H1 (cell line): ENCODE measurements around the gene NPSR1. TPM values are rescaled to one million over a fixed set of nuclear protein-coding genes. Genes with fewer than 3 reads are reported as not detected.

Source experiments
- CTCF ChIA-PET: fragments of 300-600 bp; sonication (Branson Sonifier 250); formaldehyde crosslinking; loops from one replicate; lab custom pipeline; 2021; ENCODE audit not compliant: partially characterized antibody; lab: Charles Lee
- POLR2A ChIA-PET: fragments of 300-600 bp; sonication (Branson Sonifier 250); formaldehyde crosslinking; loops from one replicate; lab custom pipeline; 2021; ENCODE audit warnings: inconsistent platforms; ENCODE audit not compliant: partially characterized antibody; lab: Charles Lee
- DNase-seq, 2 experiments: peaks; one replicate each; pipeline versions ENCODE4 v3.0.0 to v3.0.0-alpha.2; 2010 to 2022; ENCODE audit warnings: low spot score in 2 of 2, low read depth in 1 of 2, mixed read lengths in 1 of 2
- FAIRE-seq: peaks from 2 replicates; lab custom pipeline; 2011; peaks lifted over from hg19 to GRCh38; lab: Jason Lieb, UNC
- H2AFZ ChIP-seq: 2 replicates; pipeline ENCODE4 v1.8.1; 2012; ENCODE audit warnings: low read length, inconsistent platforms
- H2AK5ac ChIP-seq: 2 replicates; pipeline ENCODE4 v1.6.1; 2013; ENCODE audit warnings: low read depth, low read length
- H2BK120ac ChIP-seq: replicated peaks from 2 replicates; pipeline ENCODE3; 2013; ENCODE audit warnings: low read depth, low read length, inconsistent platforms
- H2BK12ac ChIP-seq: 2 replicates; pipeline ENCODE4 v1.6.1; 2013; ENCODE audit warnings: low read depth, low read length
- H2BK15ac ChIP-seq: 2 replicates; pipeline ENCODE4 v1.6.1; 2013; ENCODE audit warnings: low read length
- H2BK20ac ChIP-seq: 2 replicates; pipeline ENCODE4 v1.6.1; 2013; ENCODE audit warnings: low read length
- H2BK5ac ChIP-seq: 2 replicates; pipeline ENCODE4 v1.6.1; 2013; ENCODE audit warnings: low read depth, low read length
- H3K14ac ChIP-seq: 2 replicates; pipeline ENCODE4 v1.6.1; 2013; ENCODE audit warnings: inconsistent platforms; ENCODE audit not compliant: insufficient read length
- H3K18ac ChIP-seq: 2 replicates; pipeline ENCODE4 v1.6.1; 2013; ENCODE audit warnings: low read length; ENCODE audit errors: extremely low read depth
- H3K23ac ChIP-seq: 2 replicates; pipeline ENCODE4 v1.6.1; 2013; ENCODE audit warnings: inconsistent platforms; ENCODE audit not compliant: insufficient read length
- H3K23me2 ChIP-seq: 2 replicates; pipeline ENCODE4 v1.6.1; 2013; ENCODE audit warnings: low read depth, low read length
- H3K27ac ChIP-seq: 2 replicates; pipeline ENCODE4 v1.6.1; 2011; ENCODE audit warnings: low read depth, low read length, inconsistent platforms
- H3K27me3 ChIP-seq, 4 experiments: replicated peaks in 1 of 4; 1 replicate in 1 of 4; 2 replicates in 3 of 4; pipeline versions ENCODE4 v1.6.1 to v1.8.1; 2011 to 2013; ENCODE audit warnings: low read length in 3 of 4, mild to moderate bottlenecking in 3 of 4, inconsistent platforms in 2 of 4, mixed read lengths in 2 of 4, moderate library complexity in 1 of 4; ENCODE audit not compliant: control insufficient read depth in 3 of 4, insufficient read depth in 3 of 4; ENCODE audit errors: extremely low read depth in 1 of 4
- H3K36me3 ChIP-seq, 4 experiments: 2 replicates each; pipeline versions ENCODE4 v1.6.1 to v1.8.1; 2011 to 2013; ENCODE audit warnings: mild to moderate bottlenecking in 4 of 4, low read length in 3 of 4, moderate library complexity in 2 of 4, control low read depth in 1 of 4, inconsistent platforms in 1 of 4; ENCODE audit not compliant: insufficient read depth in 4 of 4, control insufficient read depth in 2 of 4
- H3K4ac ChIP-seq: replicated peaks from 2 replicates; pipeline ENCODE3; 2013; ENCODE audit warnings: low read length, low read depth, mixed read lengths, inconsistent platforms; ENCODE audit not compliant: insufficient read length
- H3K4me1 ChIP-seq, 4 experiments: replicated peaks in 1 of 4; 1 replicate in 1 of 4; 2 replicates in 3 of 4; pipeline versions ENCODE4 v1.6.1 to v1.8.1; 2011 to 2013; ENCODE audit warnings: low read length in 3 of 4, inconsistent platforms in 2 of 4, mixed read lengths in 1 of 4; ENCODE audit not compliant: insufficient read depth in 4 of 4, control insufficient read depth in 3 of 4
- H3K4me2 ChIP-seq, 2 experiments: 2 replicates each; pipeline versions ENCODE4 v1.6.1 to v1.8.1; 2011 to 2013; ENCODE audit warnings: low read depth in 2 of 2, low read length in 2 of 2, control low read depth in 1 of 2, inconsistent platforms in 1 of 2, mild to moderate bottlenecking in 1 of 2; ENCODE audit not compliant: insufficient read depth in 1 of 2
- H3K4me3 ChIP-seq, 4 experiments: fragments of 200-600, 300-600 bp in 1 of 4; sonication (generic), shearing (Covaris generic), sonication (Bioruptor Twin) in 1 of 4; 2 replicates each; pipeline versions ENCODE4 v1.5.1 to v1.8.1; 2011 to 2016; ENCODE audit warnings: low read length in 4 of 4, low read depth in 3 of 4, control low read depth in 2 of 4, inconsistent platforms in 2 of 4, mild to moderate bottlenecking in 2 of 4, mixed read lengths in 1 of 4, moderate library complexity in 1 of 4; ENCODE audit not compliant: insufficient read depth in 2 of 4; ENCODE audit errors: extremely low read depth in 1 of 4
- H3K56ac ChIP-seq: replicated peaks from 2 replicates; pipeline ENCODE3; 2013; ENCODE audit warnings: low read depth, mild to moderate bottlenecking, mixed read lengths, low read length, inconsistent platforms; ENCODE audit not compliant: insufficient read length
- H3K79me1 ChIP-seq: 2 replicates; pipeline ENCODE4 v1.6.1; 2013; ENCODE audit warnings: low read depth, low read length, control low read depth
- H3K79me2 ChIP-seq, 2 experiments: 2 replicates each; pipeline versions ENCODE4 v1.6.1 to v1.8.1; 2012 to 2013; ENCODE audit warnings: low read length in 2 of 2, mild to moderate bottlenecking in 2 of 2, inconsistent platforms in 1 of 2; ENCODE audit not compliant: insufficient read depth in 2 of 2, control insufficient read depth in 1 of 2
- H3K9ac ChIP-seq, 4 experiments: replicated peaks in 1 of 4; 1 replicate in 1 of 4; 2 replicates in 3 of 4; pipeline versions ENCODE4 v1.6.1 to v1.8.1; 2011 to 2013; ENCODE audit warnings: low read depth in 3 of 4, low read length in 3 of 4, control low read depth in 2 of 4, mild to moderate bottlenecking in 2 of 4, moderate library complexity in 2 of 4, inconsistent platforms in 1 of 4; ENCODE audit errors: extremely low read depth in 1 of 4
- H3K9me3 ChIP-seq, 2 experiments: 2 replicates each; pipeline versions ENCODE4 v1.6.1 to v1.8.1; 2012 to 2013; ENCODE audit warnings: mild to moderate bottlenecking in 2 of 2, moderate library complexity in 2 of 2, control low read depth in 1 of 2, inconsistent platforms in 1 of 2, low read depth in 1 of 2, low read length in 1 of 2, mixed read lengths in 1 of 2; ENCODE audit not compliant: insufficient read depth in 2 of 2
- H4K20me1 ChIP-seq, 2 experiments: replicated peaks in 1 of 2; 2 replicates each; pipeline versions ENCODE3 to v1.8.1; 2011 to 2013; ENCODE audit warnings: inconsistent platforms in 2 of 2, low read length in 2 of 2, mild to moderate bottlenecking in 1 of 2; ENCODE audit not compliant: insufficient read depth in 2 of 2, control insufficient read depth in 1 of 2
- H4K5ac ChIP-seq: 2 replicates; pipeline ENCODE4 v1.6.1; 2013; ENCODE audit warnings: low read length, low read depth, mixed read lengths, inconsistent platforms; ENCODE audit not compliant: insufficient read length
- H4K8ac ChIP-seq: 2 replicates; pipeline ENCODE4 v1.8.0; 2013; ENCODE audit warnings: mild to moderate bottlenecking, moderate library complexity, low read length, inconsistent platforms; ENCODE audit not compliant: insufficient read depth; ENCODE audit errors: extremely low read depth
- H4K91ac ChIP-seq: replicated peaks from 2 replicates; pipeline ENCODE3; 2013; ENCODE audit warnings: low read length, mixed read lengths, inconsistent platforms; ENCODE audit not compliant: insufficient read length
- BACH1 ChIP-seq: IDR thresholded peaks from 2 replicates; pipeline ENCODE4 v1.6.1; 2012; ENCODE audit warnings: low read length, improper control_type of control experiment
- CHD1 ChIP-seq: IDR thresholded peaks from 2 replicates; pipeline ENCODE4 v1.6.1; 2012; ENCODE audit warnings: low read depth, low read length, improper control_type of control experiment
- CREB1 ChIP-seq: IDR thresholded peaks from 2 replicates; pipeline ENCODE4 v1.6.1; 2012; ENCODE audit warnings: inconsistent platforms
- CTBP2 ChIP-seq: IDR thresholded peaks from 2 replicates; pipeline ENCODE4 v1.7.0; 2011; ENCODE audit warnings: borderline replicate concordance, mild to moderate bottlenecking, moderate library complexity, mixed read lengths, low read length; ENCODE audit not compliant: insufficient read depth, insufficient read length
- FOSL1 ChIP-seq: IDR thresholded peaks from 2 replicates; pipeline ENCODE4 v1.6.1; 2011; ENCODE audit warnings: mild to moderate bottlenecking, low read depth, low read length, moderate library complexity; ENCODE audit not compliant: insufficient read depth
- HDAC6 ChIP-seq: IDR thresholded peaks from one replicate; pipeline ENCODE4 v1.7.1; 2012; ENCODE audit warnings: low read depth, mild to moderate bottlenecking, inconsistent platforms, low read length, moderate library complexity
- PHF8 ChIP-seq: fragments of 200-600 bp; sonication (generic); conservative IDR thresholded peaks from 2 replicates; pipeline ENCODE4 v1.7.1; 2012; ENCODE audit warnings: low read depth, mild to moderate bottlenecking, inconsistent platforms, low read length, moderate library complexity
- RAD21 ChIP-seq, 2 experiments: IDR thresholded peaks in 1 of 2; conservative IDR thresholded peaks in 1 of 2; 2 replicates each; pipeline ENCODE4 v1.6.1; 2011; ENCODE audit warnings: low read depth in 2 of 2, low read length in 2 of 2, improper control_type of control experiment in 1 of 2, inconsistent platforms in 1 of 2, mild to moderate bottlenecking in 1 of 2, moderate library complexity in 1 of 2
- RBBP5 ChIP-seq: IDR thresholded peaks from 2 replicates; pipeline ENCODE4 v1.7.1; 2012; ENCODE audit warnings: low read depth, mild to moderate bottlenecking, inconsistent platforms, low read length, moderate library complexity, borderline replicate concordance
- SIRT6 ChIP-seq: IDR thresholded peaks from one replicate; pipeline ENCODE4 v1.7.1; 2012; ENCODE audit warnings: low read length, inconsistent platforms
- SIX5 ChIP-seq: IDR thresholded peaks from 2 replicates; pipeline ENCODE4 v1.6.1; 2011; ENCODE audit warnings: mild to moderate bottlenecking, low read depth, low read length
- SRF ChIP-seq: IDR thresholded peaks from 2 replicates; pipeline ENCODE4 v1.6.1; 2011; ENCODE audit warnings: mild to moderate bottlenecking, low read depth, low read length, moderate library complexity
- TAF7 ChIP-seq: optimal IDR thresholded peaks from 2 replicates; pipeline ENCODE3; 2011; ENCODE audit warnings: low read depth, mild to moderate bottlenecking, inconsistent platforms, low read length, moderate library complexity, borderline replicate concordance
- WGBS, 2 experiments: shearing (Covaris generic) in 1 of 2; methylation state at CpG; one replicate each; pipeline versions ENCODE4 v1.1.6 to v1.1.7; 2013 to 2015; ENCODE audit warnings: low lambda C conversion rate in 2 of 2, mixed read lengths in 2 of 2, inconsistent platforms in 1 of 2, low coverage in 1 of 2, missing lambda C conversion rate in 1 of 2; ENCODE audit not compliant: insufficient replicate concordance in 2 of 2, insufficient coverage in 1 of 2, insufficient read length in 1 of 2; ENCODE audit errors: extremely low coverage in 1 of 2, missing lambda C conversion rate in 1 of 2; 5-methylcytosine and 5-hydroxymethylcytosine counted together
- polyA plus RNA-seq, 7 experiments: library from polyadenylated mRNA; depleted of rRNA in 3 of 7; stranded (reverse) in 5 of 7; unstranded in 2 of 7; fragments of >200 nt in 5 of 7; fragments of 200-250 nt in 2 of 7; gene quantifications; 1 replicate in 5 of 7; 2 replicates in 1 of 7; 4 replicates in 1 of 7; pipeline versions ENCODE4 v1.2.1 to v1.2.3, GENCODE V29; 2011 to 2013; ENCODE audit warnings: missing spikeins in 2 of 7, mixed read lengths in 2 of 7
- total RNA-seq: library from RNA; stranded (reverse); fragmentation: NEBNext Ultra II Directional; extraction: Animal tissue kit (Norgen Biotek cat#: 25700); gene quantifications from 2 replicates; pipeline ENCODE4 v1.2.1, GENCODE V29; 2021

NPSR1 gene
- total and polyA plus RNA-seq, 2 of the 8 experiments (the other 6 are each of a cell fraction or from before 2014, with no cell fraction given), result not detected

GRCh38 chr7:34840176-34840785 lies 182.3 kb downstream of the NPSR1 start:
- Histone ChIP-seq H2AFZ (peak overlapping the region; percentile 44; the same call in 1 of the 2 replicates), H3K23me2 (no peaks in the 10 kb centered on the region), H2BK12ac (no peak overlapping the region), H3K79me2 (no peaks in the 10 kb centered on the region), H4K8ac (no peak overlapping the region), H3K4me3 (no peak overlapping the region), H3K36me3 (no peaks in the 10 kb centered on the region), H3K4me2 (no peak overlapping the region), H2BK20ac (no peak overlapping the region), H2AK5ac (no peak overlapping the region), H2BK5ac (no peak overlapping the region), H3K27ac (no peak overlapping the region), H3K56ac (no peak overlapping the region), H3K27me3 (no peaks in the 10 kb centered on the region; a peak in 1 of 7 replicates), H2BK15ac (no peak overlapping the region), H3K9ac (no peak overlapping the region), H4K20me1 (no peaks in the 10 kb centered on the region), H3K23ac (no peak overlapping the region), H3K4ac (no peak overlapping the region), H3K18ac (no peak overlapping the region), H4K5ac (no peak overlapping the region), H4K91ac (no peak overlapping the region), H3K79me1 (no peaks in the 10 kb centered on the region), H3K4me1 (peaks cover 0 to 2% (median 0%) of the 10 kb centered on the region in 4 experiments; a peak in 1 of 7 replicates), H3K9me3 (0 out of 4 replicates have a peak, but pooled peaks cover 0 to 3% of the 10 kb centered on the region in 2 experiments), H2BK120ac (no peak overlapping the region), H3K14ac (no peak overlapping the region)
- DNase-seq (no peak), FAIRE-seq (no peak)
- 88% methylated on average over 5 of the region's 5 CpGs; no CpG with 5 or more reads in 1 of the 2 experiments for WGBS, 2 experiments
- CTCF ChIA-PET, result interaction anchor here (0.6 to 6.3 kb wide), 5 partner anchors 17 to 164 kb away, joined by 3 to 52 read pairs (median 3); no protein-coding TSS in a partner anchor
- POLR2A ChIA-PET, result no interaction called here
- TF ChIP-seq SIX5 (no peak), FOSL1 (no peak), CTBP2 (no peak), CHD1 (no peak), RBBP5 (no peak), RAD21 (IDR thresholded peaks at IDR 0.05 in 1 of 2, conservative IDR thresholded peaks at IDR 0.05 in 1 of 2; ENCODE audit: low read depth in 2 of 2, low read length in 2 of 2) (no peak), PHF8 (no peak), CREB1 (no peak), SIRT6 (no peak), BACH1 (no peak), TAF7 (no peak), SRF (no peak), HDAC6 (no peak)
